WTC11 (cell line): ENCODE data around the gene INTS15. TPM values are rescaled to one million over a fixed set of nuclear protein-coding genes. Genes with fewer than 3 reads are reported as not detected.

ENCODE experiments used
- ATAC-seq: fragments of 200-7000 bp; cut with Tn5 transposase; 2 replicates; pipeline ENCODE4 v1.10.0; 2021; ENCODE audit warnings: mild to moderate bottlenecking, moderate library complexity
- CTCF ChIA-PET: fragments of 300-600 bp; sonication (Branson Sonifier 250); formaldehyde crosslinking; loops from one replicate; lab custom pipeline; 2021; ENCODE audit warnings: antibody characterized with exemption; lab: Charles Lee
- POLR2A ChIA-PET: fragments of 350-600 bp; sonication (Branson Sonifier 250); formaldehyde crosslinking; loops from one replicate; lab custom pipeline; 2021; ENCODE audit warnings: antibody characterized with exemption; lab: Charles Lee
- DNase-seq: peaks from one replicate; pipeline ENCODE4 v3.0.0; 2021; ENCODE audit warnings: low spot score
- H3K27ac Mint-ChIP-seq: 2 replicates; pipeline ENCODE4 v1.8.0; 2021; ENCODE audit warnings: mixed read lengths
- H3K27me3 Mint-ChIP-seq: 2 replicates; pipeline ENCODE4 v1.8.0; 2021; ENCODE audit warnings: low read depth, mild to moderate bottlenecking, moderate library complexity, mixed read lengths
- H3K36me3 Mint-ChIP-seq: 2 replicates; pipeline ENCODE4 v1.8.0; 2021; ENCODE audit warnings: mixed read lengths
- H3K4me1 Mint-ChIP-seq: 2 replicates; pipeline ENCODE4 v1.8.0; 2022; ENCODE audit warnings: mixed read lengths
- H3K4me3 Mint-ChIP-seq: 2 replicates; pipeline ENCODE4 v1.8.0; 2021; ENCODE audit warnings: mild to moderate bottlenecking, moderate library complexity, mixed read lengths
- H3K9me3 Mint-ChIP-seq: 2 replicates; pipeline ENCODE4 v1.8.0; 2021; ENCODE audit warnings: mixed read lengths
- CBFB ChIP-seq: sonication (generic); formaldehyde crosslinking; IDR thresholded peaks from 2 replicates; pipeline ENCODE4 v1.8.1; 2022; ENCODE audit warnings: mild to moderate bottlenecking, low read depth, missing genetic modification reagents
- ESRRA ChIP-seq: sonication (generic); formaldehyde crosslinking; IDR thresholded peaks from 2 replicates; pipeline ENCODE4 v1.8.1; 2022; ENCODE audit warnings: mild to moderate bottlenecking, missing genetic modification reagents, borderline replicate concordance
- FOXK1 ChIP-seq: sonication (generic); formaldehyde crosslinking; IDR thresholded peaks from 2 replicates; pipeline ENCODE4 v1.8.0; 2022; ENCODE audit warnings: mild to moderate bottlenecking, moderate library complexity, missing genetic modification reagents
- GRHL2 ChIP-seq: fragments of 250-450 bp; sonication (Bioruptor Pico); IDR thresholded peaks from 2 replicates; pipeline ENCODE4 v1.8.0; 2022; ENCODE audit warnings: mild to moderate bottlenecking, moderate library complexity; ENCODE audit not compliant: insufficient replicate concordance, severe bottlenecking
- JAZF1 ChIP-seq: fragments of 250-450 bp; sonication (Bioruptor Pico); IDR thresholded peaks from 2 replicates; pipeline ENCODE4 v1.9.0; 2021; ENCODE audit warnings: moderate library complexity, mild to moderate bottlenecking, inconsistent platforms
- JUN ChIP-seq: sonication (generic); formaldehyde crosslinking; IDR thresholded peaks from 2 replicates; pipeline ENCODE4 v1.8.0; 2023; ENCODE audit warnings: mild to moderate bottlenecking, missing genetic modification reagents
- NR1H2 ChIP-seq: sonication (generic); formaldehyde crosslinking; IDR thresholded peaks from 2 replicates; pipeline ENCODE4 v1.9.0; 2021; ENCODE audit warnings: mild to moderate bottlenecking, moderate library complexity, missing genetic modification reagents
- RORB ChIP-seq: fragments of 250-450 bp; sonication (Bioruptor Pico); IDR thresholded peaks from 2 replicates; pipeline ENCODE4 v1.9.0; 2021; ENCODE audit warnings: mild to moderate bottlenecking
- TEAD4 ChIP-seq: sonication (generic); formaldehyde crosslinking; IDR thresholded peaks from 2 replicates; pipeline ENCODE4 v1.8.0; 2022; ENCODE audit warnings: mild to moderate bottlenecking, missing genetic modification reagents
- ZBTB21 ChIP-seq: sonication (generic); formaldehyde crosslinking; IDR thresholded peaks from 2 replicates; pipeline ENCODE4 v1.8.1; 2023; ENCODE audit warnings: mild to moderate bottlenecking, missing genetic modification reagents, borderline replicate concordance
- ZNF138 ChIP-seq: sonication (generic); formaldehyde crosslinking; conservative IDR thresholded peaks from 2 replicates; pipeline ENCODE4 v1.8.1; 2022; ENCODE audit warnings: mild to moderate bottlenecking, moderate library complexity, missing genetic modification reagents
- ZNF263 ChIP-seq: sonication (generic); formaldehyde crosslinking; IDR thresholded peaks from 2 replicates; pipeline ENCODE4 v1.8.1; 2022; ENCODE audit warnings: low read depth, mild to moderate bottlenecking, moderate library complexity, missing genetic modification reagents
- ZNF423 ChIP-seq: fragments of 250-450 bp; sonication (Bioruptor Pico); IDR thresholded peaks from 2 replicates; pipeline ENCODE4 v2.1.2; 2022; ENCODE audit warnings: mild to moderate bottlenecking, moderate library complexity
- total RNA-seq: library from RNA; stranded (reverse); gene quantifications from 3 replicates; pipeline ENCODE4 v1.2.3, GENCODE V29; 2021
- TF ChIP-seq, protein P1 (sequence below): fragments of 250-450 bp; sonication (Bioruptor Pico); IDR thresholded peaks from 2 replicates; pipeline ENCODE4 v1.8.0; 2021; ENCODE audit warnings: mild to moderate bottlenecking
- TF ChIP-seq, protein P2 (sequence below): sonication (generic); formaldehyde crosslinking; IDR thresholded peaks from 2 replicates; pipeline ENCODE4 v1.8.1; 2022; ENCODE audit warnings: mild to moderate bottlenecking, moderate library complexity, missing genetic modification reagents
- TF ChIP-seq, protein P3 (sequence below): sonication (generic); formaldehyde crosslinking; IDR thresholded peaks from 2 replicates; pipeline ENCODE4 v1.8.0; 2022; ENCODE audit warnings: mild to moderate bottlenecking, missing genetic modification reagents
- TF ChIP-seq, protein P4 (sequence below): sonication (generic); formaldehyde crosslinking; IDR thresholded peaks from 2 replicates; pipeline ENCODE4 v1.8.1; 2023; ENCODE audit warnings: mild to moderate bottlenecking, missing genetic modification reagents
- TF ChIP-seq, protein P5 (sequence below): sonication (generic); formaldehyde crosslinking; conservative IDR thresholded peaks from 2 replicates; pipeline ENCODE4 v1.8.1; 2023; ENCODE audit warnings: mild to moderate bottlenecking, low read depth, missing genetic modification reagents, moderate library complexity
- TF ChIP-seq, protein P6 (sequence below): fragments of 250-450 bp; sonication (Bioruptor Pico); IDR thresholded peaks from 2 replicates; pipeline ENCODE4 v1.9.0; 2021; ENCODE audit warnings: mild to moderate bottlenecking

The INTS15 gene
- total RNA-seq, 1 experiment from 2014 or later, result 28.2 TPM

DNA sequence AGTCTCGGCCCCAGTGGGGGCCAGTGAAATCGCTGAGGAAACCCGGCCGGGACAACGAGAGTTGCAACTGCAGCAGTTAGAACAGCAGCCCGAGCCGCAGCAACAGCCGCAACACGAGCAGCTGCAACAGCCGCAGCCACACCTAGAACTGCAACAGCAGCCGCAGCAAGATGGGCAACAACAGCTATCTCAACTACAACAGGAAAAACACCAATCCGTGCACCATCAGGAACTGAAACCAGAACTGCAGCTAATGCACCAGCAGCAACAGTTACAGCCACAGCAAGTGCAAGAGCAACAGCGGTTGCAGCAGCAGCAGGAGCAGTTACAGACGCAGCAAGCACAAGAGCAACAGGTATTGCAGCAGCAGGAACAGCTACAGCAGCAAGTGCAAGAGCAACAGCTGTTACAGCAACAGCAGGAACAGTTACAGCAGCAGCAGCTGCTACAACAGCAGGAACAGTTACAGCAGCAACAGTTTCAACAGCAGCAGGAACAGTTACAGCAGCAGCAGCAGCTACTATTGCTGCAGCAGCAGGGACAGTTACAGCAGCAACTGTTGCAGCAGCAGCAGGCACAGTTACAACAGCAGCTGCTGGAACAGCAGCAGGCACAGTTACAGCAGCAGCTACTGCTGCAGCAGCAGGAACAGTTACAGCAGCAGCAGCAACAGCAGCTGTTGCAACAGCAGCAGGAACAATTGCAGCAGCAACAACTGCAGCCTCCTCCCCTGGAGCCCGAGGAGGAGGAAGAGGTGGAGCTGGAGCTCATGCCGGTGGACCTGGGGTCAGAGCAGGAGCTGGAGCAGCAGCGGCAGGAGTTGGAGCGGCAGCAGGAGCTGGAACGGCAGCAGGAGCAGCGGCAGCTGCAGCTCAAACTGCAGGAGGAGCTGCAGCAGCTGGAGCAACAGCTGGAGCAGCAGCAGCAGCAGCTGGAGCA lies 31.6 kb downstream of the INTS15 start:
- Mint-ChIP-seq H3K36me3 (peaks cover 14% of the 10 kb centered on the region), H3K4me3 (no peak overlapping the region), H3K4me1 (no peaks in the 10 kb centered on the region), H3K27me3 (no peaks in the 10 kb centered on the region), H3K9me3 (no peaks in the 10 kb centered on the region), H3K27ac (no peak overlapping the region)
- POLR2A ChIA-PET, result interaction anchor here (0.9 kb wide), 1 partner anchor 1250 kb away, joined by 3 read pairs; no protein-coding TSS in a partner anchor
- DNase-seq (no peak), ATAC-seq (no peak)
- CTCF ChIA-PET, result no interaction called here
- TF ChIP-seq GRHL2 (CRISPR knock-in tag) (no peak), TEAD4 (CRISPR knock-in tag) (no peak), ESRRA (CRISPR knock-in tag) (no peak), CBFB (CRISPR knock-in tag) (no peak), ZNF138 (no peak), JUN (CRISPR knock-in tag) (no peak), ZBTB21 (CRISPR knock-in tag) (no peak), JAZF1 (CRISPR knock-in tag) (no peak), RORB (no peak), ZNF263 (no peak), NR1H2 (CRISPR knock-in tag) (no peak), FOXK1 (CRISPR knock-in tag) (no peak), ZNF423 (no peak)
- TF ChIP-seq, protein P1, sequence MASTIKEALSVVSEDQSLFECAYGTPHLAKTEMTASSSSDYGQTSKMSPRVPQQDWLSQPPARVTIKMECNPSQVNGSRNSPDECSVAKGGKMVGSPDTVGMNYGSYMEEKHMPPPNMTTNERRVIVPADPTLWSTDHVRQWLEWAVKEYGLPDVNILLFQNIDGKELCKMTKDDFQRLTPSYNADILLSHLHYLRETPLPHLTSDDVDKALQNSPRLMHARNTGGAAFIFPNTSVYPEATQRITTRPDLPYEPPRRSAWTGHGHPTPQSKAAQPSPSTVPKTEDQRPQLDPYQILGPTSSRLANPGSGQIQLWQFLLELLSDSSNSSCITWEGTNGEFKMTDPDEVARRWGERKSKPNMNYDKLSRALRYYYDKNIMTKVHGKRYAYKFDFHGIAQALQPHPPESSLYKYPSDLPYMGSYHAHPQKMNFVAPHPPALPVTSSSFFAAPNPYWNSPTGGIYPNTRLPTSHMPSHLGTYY (CRISPR knock-in tag), result no peak
- TF ChIP-seq, protein P2, sequence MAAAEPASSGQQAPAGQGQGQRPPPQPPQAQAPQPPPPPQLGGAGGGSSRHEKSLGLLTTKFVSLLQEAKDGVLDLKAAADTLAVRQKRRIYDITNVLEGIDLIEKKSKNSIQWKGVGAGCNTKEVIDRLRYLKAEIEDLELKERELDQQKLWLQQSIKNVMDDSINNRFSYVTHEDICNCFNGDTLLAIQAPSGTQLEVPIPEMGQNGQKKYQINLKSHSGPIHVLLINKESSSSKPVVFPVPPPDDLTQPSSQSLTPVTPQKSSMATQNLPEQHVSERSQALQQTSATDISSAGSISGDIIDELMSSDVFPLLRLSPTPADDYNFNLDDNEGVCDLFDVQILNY, result no peak
- TF ChIP-seq, protein P3, sequence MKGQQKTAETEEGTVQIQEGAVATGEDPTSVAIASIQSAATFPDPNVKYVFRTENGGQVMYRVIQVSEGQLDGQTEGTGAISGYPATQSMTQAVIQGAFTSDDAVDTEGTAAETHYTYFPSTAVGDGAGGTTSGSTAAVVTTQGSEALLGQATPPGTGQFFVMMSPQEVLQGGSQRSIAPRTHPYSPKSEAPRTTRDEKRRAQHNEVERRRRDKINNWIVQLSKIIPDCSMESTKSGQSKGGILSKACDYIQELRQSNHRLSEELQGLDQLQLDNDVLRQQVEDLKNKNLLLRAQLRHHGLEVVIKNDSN (CRISPR knock-in tag), result no peak
- TF ChIP-seq, protein P4, sequence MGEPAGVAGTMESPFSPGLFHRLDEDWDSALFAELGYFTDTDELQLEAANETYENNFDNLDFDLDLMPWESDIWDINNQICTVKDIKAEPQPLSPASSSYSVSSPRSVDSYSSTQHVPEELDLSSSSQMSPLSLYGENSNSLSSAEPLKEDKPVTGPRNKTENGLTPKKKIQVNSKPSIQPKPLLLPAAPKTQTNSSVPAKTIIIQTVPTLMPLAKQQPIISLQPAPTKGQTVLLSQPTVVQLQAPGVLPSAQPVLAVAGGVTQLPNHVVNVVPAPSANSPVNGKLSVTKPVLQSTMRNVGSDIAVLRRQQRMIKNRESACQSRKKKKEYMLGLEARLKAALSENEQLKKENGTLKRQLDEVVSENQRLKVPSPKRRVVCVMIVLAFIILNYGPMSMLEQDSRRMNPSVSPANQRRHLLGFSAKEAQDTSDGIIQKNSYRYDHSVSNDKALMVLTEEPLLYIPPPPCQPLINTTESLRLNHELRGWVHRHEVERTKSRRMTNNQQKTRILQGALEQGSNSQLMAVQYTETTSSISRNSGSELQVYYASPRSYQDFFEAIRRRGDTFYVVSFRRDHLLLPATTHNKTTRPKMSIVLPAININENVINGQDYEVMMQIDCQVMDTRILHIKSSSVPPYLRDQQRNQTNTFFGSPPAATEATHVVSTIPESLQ (CRISPR knock-in tag), result no peak
- TF ChIP-seq, protein P5, sequence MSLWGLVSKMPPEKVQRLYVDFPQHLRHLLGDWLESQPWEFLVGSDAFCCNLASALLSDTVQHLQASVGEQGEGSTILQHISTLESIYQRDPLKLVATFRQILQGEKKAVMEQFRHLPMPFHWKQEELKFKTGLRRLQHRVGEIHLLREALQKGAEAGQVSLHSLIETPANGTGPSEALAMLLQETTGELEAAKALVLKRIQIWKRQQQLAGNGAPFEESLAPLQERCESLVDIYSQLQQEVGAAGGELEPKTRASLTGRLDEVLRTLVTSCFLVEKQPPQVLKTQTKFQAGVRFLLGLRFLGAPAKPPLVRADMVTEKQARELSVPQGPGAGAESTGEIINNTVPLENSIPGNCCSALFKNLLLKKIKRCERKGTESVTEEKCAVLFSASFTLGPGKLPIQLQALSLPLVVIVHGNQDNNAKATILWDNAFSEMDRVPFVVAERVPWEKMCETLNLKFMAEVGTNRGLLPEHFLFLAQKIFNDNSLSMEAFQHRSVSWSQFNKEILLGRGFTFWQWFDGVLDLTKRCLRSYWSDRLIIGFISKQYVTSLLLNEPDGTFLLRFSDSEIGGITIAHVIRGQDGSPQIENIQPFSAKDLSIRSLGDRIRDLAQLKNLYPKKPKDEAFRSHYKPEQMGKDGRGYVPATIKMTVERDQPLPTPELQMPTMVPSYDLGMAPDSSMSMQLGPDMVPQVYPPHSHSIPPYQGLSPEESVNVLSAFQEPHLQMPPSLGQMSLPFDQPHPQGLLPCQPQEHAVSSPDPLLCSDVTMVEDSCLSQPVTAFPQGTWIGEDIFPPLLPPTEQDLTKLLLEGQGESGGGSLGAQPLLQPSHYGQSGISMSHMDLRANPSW (CRISPR knock-in tag), result no peak
- TF ChIP-seq, protein P6, sequence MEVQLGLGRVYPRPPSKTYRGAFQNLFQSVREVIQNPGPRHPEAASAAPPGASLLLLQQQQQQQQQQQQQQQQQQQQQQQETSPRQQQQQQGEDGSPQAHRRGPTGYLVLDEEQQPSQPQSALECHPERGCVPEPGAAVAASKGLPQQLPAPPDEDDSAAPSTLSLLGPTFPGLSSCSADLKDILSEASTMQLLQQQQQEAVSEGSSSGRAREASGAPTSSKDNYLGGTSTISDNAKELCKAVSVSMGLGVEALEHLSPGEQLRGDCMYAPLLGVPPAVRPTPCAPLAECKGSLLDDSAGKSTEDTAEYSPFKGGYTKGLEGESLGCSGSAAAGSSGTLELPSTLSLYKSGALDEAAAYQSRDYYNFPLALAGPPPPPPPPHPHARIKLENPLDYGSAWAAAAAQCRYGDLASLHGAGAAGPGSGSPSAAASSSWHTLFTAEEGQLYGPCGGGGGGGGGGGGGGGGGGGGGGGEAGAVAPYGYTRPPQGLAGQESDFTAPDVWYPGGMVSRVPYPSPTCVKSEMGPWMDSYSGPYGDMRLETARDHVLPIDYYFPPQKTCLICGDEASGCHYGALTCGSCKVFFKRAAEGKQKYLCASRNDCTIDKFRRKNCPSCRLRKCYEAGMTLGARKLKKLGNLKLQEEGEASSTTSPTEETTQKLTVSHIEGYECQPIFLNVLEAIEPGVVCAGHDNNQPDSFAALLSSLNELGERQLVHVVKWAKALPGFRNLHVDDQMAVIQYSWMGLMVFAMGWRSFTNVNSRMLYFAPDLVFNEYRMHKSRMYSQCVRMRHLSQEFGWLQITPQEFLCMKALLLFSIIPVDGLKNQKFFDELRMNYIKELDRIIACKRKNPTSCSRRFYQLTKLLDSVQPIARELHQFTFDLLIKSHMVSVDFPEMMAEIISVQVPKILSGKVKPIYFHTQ (CRISPR knock-in tag), result no peak
